NOMO-1 treated with dmso at 0.1 percent for 144 hours (cell line): ENCODE measurements around the gene SNX22.
"Not testable (repeated sequence)": the region's sequence is repeated elsewhere in the genome, so short reads cannot be mapped to it uniquely, and the experiment has no call there.

Experiments used
- DNase-seq: peaks from one replicate; lab custom pipeline; 2025; ENCODE audit not compliant: unreplicated experiment; lab: John Stamatoyannopoulos, UW

The SNX22 gene

GRCh38 chr15:64151727-64152506 lies at the start of gene SNX22:
SNX22 (plus strand) TSS chr15:64151731; CDS start chr15:64151776, 45 bp downstream.
- DNase-seq: no peak

- DNase-seq: no peak
Observed at GRCh38 chr15:64102497-64102896, 49.0 kb upstream of the SNX22 start.

- DNase-seq: peak; percentile 25
Observed at GRCh38 chr15:64105113-64105704, 46.3 kb upstream of the SNX22 start.

GRCh38 chr15:64107337-64107736 lies 44.2 kb upstream of the SNX22 start:
- DNase-seq: no peak

- not testable (repeated sequence) for DNase-seq
Observed at GRCh38 chr15:64110108-64110701, 41.3 kb upstream of the SNX22 start.

GRCh38 chr15:64110950-64111678 lies 40.4 kb upstream of the SNX22 start:
- no peak for DNase-seq

- DNase-seq: no peak
Observed at GRCh38 chr15:64111679-64112050, 39.9 kb upstream of the SNX22 start.

GRCh38 chr15:64112073-64112772 lies 39.3 kb upstream of the SNX22 start:
- DNase-seq: no peak

- peak; percentile 9 for DNase-seq
Observed at GRCh38 chr15:64112904-64113303, 38.6 kb upstream of the SNX22 start.

- no peak for DNase-seq
Observed at GRCh38 chr15:64117759-64118487, 33.6 kb upstream of the SNX22 start.

- not testable (repeated sequence) for DNase-seq
Observed at GRCh38 chr15:64120322-64120721, 31.2 kb upstream of the SNX22 start.

- DNase-seq: no peak
Observed at GRCh38 chr15:64121614-64122013, 29.9 kb upstream of the SNX22 start.

- DNase-seq: no peak
Observed at GRCh38 chr15:64122444-64122843, 29.1 kb upstream of the SNX22 start.

GRCh38 chr15:64122936-64123351 lies 28.6 kb upstream of the SNX22 start:
- no peak for DNase-seq

GRCh38 chr15:64125978-64126377 lies 25.6 kb upstream of the SNX22 start:
- no peak for DNase-seq

GRCh38 chr15:64127521-64128270 lies 23.8 kb upstream of the SNX22 start:
- DNase-seq: no peak

- no peak for DNase-seq
Observed at GRCh38 chr15:64130159-64130558, 21.4 kb upstream of the SNX22 start.

GRCh38 chr15:64131547-64131946 lies 20.0 kb upstream of the SNX22 start:
- no peak for DNase-seq

- DNase-seq: no peak
Observed at GRCh38 chr15:64132217-64132616, 19.3 kb upstream of the SNX22 start.
